NK-92 treated with Interleukin-12 subunit alpha and Interleukin-12 subunit beta, amount 100 ng/mL, for 24 hours (cell line): ENCODE results near the gene NDUFS2.

Experiments
- DNase-seq: peaks from one replicate; lab custom pipeline; 2025; lab: John Stamatoyannopoulos, UW

NDUFS2 gene

DNA sequence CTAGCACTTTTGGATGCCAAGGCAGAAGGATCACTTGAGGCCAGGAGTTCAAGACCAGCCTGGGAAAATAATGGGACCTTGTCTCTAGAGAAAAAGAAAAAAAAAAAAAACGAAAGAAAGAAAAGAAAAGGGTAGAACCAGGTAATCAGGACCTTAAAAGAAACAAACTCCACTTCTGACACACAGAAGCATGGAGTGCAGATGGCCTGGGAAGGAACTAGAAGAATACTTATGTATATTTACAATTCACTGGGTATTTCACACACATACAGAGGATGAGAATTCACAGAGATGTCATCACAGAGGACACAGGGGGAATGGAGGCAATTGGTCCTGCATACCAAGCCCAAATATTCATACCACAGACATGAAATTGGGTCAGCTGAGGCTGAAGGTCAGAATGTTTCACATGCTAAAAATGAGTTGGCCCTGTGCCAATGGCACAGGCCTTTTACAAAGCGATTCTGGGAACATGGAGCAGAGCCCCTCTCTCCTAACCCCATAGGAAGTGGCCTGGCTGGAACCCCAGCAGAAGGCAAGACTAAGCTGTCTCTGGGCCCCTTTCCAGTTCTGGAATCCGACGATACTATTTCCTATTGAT is 29.3 kb upstream of the NDUFS2 start:
- DNase-seq: no peak

DNA sequence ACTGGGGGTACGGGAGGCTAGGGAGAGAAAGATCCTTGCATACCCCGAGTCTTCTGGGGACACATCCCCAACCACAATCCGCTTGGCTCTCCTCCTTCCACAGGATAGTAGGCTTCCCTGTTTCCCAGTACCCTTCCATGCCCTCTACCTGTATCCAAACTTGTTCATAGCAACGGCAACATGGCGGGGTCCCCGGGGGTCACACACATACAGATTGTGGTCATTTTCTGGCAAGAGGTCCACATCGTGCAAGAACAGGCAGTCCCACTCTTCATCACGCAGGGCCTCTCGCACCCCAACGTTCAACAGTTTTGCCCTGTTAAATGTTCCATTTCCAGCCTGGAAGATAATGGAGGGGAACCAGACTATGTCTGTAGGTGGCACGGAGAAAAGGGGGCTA is 28.5 kb upstream of the NDUFS2 start:
- no peak for DNase-seq

DNA sequence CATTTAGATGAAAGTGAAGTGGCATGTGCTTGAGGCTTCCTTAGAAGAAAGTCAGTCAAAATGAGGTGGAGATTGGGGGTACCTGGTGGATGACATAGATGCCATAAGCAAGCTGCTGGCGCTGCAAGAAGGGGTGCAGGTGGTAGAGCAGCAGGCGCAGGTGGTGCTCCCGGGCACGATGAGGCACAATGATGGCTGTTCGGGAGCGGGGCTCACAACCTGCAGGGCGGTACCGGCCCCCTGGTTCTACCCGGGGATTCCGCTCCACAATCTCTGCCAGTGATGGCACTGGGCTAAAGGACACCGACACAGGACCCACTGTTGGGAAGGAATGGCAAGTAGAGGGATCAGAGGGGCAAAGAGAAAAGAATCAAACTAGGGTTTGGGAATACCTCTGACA is 27.3 kb upstream of the NDUFS2 start:
- DNase-seq: no peak

DNA sequence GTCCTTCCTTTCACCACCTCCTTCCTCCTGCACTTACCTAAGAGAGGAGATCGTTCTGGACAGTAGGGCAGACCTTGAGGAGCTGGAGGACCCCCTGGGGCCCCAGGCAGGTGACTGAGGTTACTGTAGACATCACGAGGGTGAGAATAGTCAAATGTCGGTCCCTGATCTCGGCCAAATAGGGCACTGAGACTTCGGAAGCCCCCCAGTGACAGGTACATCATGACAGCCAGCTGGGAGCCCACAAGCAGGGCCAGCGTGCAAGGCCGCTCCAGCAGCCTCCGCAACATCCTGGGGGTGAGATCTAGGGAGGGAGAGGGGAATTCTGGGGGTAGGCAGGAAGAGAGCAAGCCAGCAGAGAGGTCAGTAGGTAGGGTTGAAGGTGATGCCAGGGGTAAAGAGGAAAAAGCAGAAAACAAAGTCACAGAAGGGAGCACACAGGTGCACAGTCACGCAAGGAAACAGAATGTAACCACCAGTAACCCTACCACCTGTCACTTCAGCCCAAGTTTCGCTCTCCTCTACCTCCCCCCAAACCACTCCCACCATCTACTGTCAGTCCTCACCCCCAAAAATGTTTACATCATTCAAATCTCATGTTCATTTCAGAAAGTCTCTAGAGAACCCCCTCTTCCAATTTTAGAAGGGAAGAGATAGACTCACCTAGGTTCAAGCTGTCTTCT is 26.3 kb upstream of the NDUFS2 start:
- DNase-seq: no peak

DNA sequence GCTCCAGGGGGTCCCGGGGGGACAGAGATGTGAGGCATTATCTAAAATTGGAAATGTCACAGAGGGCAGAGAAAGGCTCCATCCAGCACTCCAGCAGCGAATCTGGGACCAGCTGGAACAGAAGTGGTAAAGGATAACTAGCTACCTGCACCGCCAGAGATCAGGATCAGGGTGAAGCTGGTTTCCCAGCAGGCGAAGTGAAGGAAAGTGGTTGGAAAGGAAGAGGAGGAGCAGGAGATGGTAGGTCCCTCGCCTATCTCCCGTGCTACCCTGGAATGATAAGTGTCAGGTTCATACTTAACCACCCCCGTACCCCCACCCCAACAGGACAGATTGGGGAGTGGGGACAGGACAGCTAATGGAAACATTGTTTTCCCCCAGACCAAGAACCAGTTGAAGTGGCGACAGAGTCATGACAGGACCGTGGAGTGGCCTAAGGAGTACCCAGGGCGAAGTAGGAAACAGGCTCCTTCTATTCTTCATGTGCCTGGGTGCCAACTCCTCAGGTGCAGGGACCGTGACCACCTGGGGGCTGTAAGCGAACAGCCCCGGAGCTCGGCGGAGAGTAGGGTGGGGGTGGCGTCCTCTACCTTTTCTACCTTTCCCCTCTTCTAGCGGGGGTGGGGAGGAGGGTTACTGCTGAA is 25.6 kb upstream of the NDUFS2 start:
- DNase-seq: no peak

DNA sequence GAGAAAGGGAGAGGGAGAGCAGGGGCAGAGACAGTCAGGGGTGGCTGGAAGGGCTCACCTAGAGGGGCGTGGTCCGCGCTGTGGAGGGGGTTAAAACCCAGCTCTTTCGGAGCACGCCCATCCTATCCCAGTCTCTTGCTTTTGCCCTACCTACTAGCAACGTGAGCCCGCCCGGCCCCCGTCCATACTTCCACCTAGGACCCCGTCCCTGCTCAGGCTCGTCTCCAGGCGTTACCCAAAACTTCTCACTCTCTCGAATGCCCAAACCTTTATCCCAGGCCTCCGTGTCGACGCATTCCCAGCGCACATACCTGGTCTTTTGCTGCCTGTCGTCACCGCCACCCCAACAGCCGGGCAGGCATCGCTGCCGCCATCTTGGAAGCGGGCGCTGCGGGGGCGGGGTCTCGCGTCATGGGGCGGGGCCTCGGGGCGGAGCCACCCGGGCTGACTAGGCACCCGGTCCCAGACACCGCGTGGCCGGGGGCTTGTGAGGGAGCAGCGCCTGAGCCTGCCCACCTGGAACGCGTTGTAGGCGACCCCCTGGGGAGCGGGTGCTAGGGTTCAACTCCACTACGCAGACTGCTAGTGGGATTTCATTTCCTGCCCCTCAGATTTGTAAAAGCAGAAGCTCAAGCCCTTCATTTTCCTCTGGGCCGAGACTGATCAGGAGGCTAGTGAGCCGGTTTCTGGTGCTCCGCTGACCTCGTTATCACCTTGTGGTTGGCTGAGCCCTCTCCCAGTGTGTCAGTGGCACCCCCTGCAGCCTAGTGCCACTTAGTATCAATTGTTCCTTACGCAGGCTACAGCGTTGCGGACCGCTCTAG is 24.8 kb upstream of the NDUFS2 start, which contains the start of gene B4GALT3:
Gene B4GALT3 (minus strand): TSS at position 396 of the 824 bp plus-strand sequence. CDS start 1,447 bp downstream, outside the sequence.
- DNase-seq: peak; percentile 82

DNA sequence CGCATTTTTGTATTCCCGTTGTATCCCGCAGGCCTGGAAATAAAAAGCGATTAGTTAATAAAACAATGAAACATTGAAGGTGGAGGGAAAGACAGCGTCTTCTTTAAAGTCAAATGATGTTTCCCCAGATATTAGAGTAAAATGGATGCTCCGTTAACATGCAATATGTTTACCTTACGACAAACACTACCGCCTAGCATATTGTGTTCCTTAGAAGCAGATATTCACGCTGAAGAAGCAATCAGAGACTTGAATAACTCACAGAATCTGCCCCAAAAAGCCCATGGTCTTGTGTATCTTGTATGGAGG is 24.3 kb upstream of the NDUFS2 start:
- DNase-seq: no peak

DNA sequence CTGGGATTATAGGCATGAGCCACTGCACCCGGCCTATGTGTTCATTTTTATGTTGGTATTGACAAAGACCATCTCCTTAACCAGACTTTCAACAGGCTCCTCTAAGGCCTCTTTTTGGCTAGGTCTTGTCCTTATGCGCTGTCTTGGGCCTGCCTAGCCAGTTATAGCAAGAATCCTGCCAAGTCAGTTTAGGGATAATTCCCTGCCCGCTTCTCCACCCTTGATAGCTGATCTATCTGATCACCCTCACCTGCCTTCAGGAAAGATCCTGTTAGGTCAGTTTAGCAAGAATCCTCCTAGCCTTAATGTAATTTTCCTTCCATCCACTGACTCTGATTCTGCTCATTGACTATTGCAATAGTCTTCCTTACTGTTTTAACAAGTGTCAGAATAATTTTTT is 22.5 kb upstream of the NDUFS2 start:
- DNase-seq: no peak

DNA sequence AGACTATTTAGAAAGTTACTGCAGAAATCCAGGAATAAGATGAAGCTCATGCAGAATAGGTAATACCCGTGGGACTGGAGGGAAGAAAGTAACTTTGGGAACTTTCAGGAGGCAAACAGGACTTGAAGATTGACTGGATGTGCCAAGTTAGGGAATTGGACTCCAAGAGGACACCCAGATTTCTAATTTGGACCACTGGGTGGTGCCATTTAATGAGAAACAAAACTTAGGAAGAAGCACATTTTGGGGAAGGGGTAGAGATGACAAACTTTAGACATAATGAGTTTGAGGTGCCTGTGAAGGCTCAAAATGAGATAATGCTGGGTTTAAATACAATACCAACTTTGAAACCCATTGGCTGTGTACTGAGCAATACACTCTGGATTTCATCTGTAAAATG is 21.5 kb upstream of the NDUFS2 start:
- DNase-seq: no peak

DNA sequence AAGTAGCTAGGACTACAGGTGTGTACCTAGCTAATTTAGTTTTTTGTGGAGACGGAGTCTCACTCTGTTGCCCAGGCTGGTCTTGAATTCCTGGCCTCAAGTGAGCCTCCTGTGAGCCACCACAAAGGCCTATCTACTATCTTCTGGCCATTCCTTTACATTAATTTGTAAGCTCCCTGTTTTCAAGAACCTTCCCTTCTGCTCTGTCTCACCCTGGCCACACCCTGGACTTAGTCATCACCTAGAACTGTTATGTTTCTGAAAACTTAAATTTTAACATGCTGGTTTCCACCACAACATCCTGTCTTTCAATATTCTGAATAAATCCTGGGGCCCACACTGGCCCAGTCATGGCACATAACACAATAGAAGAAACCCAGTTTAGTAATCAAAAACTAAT is 20.0 kb upstream of the NDUFS2 start:
- peak; percentile 51 for DNase-seq

DNA sequence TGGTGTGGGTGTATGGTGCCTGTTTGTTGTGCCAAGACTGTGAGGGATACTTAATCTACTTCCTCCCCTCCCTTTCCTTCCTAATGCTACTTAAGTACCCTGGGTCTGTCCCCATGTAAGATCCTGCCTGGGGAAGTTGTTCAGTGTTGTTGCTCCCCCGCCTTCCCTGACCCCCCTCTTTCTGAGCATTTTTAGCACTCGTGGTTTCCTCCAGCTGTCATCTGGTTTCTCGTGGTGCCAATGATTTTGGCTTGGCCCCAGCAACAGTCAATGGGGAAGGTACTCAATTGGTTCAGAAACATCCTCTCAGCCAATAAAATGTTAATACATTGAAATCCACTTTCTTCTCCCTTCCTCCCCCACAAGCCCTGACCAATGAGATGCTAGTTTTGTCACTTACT is 16.9 kb upstream of the NDUFS2 start:
- DNase-seq: peak; percentile 70

DNA sequence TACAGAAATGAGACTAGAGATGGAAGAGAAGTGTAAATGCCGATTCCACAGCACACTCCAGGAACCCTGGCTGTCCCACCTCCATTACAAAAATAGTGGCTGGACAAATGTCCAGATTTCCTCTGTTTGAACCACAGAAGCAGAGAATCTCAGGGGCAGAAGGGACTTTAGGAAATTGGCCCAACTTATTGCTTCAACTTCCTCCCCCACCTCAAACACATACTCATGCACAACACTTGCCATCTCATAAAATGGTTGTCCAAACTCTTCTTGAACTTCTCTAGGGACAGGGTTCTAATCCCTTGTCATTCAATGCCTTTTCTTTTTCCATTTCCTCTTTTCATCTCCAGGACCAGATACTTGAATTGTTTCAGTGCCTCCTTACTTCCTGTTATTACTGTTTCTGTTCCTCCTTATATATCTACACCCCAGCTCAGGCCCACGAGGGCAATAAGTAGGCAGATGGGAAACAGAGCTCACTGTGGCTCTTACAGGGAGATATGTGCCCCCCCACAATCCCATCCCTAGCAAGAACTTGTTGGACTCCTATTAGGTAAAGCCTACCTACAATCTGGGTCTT is 16.3 kb upstream of the NDUFS2 start:
- DNase-seq: no peak

DNA sequence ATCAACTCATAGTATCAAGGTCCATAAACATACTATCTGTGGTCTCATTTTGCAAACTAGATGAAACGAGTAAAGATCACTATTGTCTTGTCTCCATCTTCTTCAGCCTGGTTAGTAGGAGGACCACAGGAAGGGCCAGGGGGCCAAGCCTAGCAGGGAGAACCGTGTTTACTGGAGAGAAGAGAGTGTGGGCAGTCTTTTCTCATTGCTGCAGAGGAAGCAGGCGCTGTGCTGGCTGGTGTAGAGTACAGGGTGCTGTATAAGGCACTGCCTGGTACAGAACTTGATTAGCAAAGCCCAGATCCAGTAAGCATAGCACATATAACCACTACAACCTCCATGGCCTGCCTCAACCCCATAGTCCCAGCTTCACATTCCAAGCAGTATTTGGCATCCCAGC is 14.9 kb upstream of the NDUFS2 start:
- no peak for DNase-seq

DNA sequence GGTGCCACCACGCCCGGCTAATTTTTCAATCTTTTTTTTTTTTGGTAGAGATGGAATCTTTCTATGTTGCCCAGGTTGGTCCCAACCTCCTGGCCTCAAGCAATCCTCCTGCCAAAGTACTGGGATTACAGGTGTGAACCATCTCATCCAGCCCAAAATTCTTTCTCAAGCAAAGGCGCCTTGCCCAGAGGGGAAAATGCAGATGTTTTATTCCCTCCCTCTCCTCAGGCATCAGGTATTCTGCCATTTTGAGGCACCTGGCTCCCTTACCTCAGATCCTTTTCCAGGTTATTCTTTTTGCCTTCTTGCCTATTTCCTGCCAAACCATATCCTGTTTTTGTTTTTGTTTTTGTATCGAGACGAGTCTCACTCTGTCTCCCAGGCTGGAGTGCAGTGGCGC is 13.8 kb upstream of the NDUFS2 start:
- no peak for DNase-seq

DNA sequence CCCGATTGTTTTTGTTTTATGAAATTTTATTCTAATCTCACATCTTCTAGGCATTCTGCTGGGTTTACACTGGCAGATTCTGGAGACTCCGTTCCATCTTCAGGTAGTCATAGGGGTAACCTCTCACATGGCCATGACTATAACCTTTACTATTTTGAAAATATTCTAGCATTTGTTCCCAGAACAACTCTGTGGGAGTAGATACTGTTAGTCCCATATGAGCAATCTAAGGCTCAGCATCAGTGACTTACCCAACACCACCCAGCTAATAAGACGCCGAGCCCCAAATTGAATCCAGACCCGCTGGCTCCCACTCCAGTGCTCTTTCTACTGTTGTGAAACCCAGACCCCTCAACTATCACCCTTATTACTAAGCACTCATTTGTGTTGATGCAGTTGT is 13.1 kb upstream of the NDUFS2 start:
- no peak for DNase-seq

DNA sequence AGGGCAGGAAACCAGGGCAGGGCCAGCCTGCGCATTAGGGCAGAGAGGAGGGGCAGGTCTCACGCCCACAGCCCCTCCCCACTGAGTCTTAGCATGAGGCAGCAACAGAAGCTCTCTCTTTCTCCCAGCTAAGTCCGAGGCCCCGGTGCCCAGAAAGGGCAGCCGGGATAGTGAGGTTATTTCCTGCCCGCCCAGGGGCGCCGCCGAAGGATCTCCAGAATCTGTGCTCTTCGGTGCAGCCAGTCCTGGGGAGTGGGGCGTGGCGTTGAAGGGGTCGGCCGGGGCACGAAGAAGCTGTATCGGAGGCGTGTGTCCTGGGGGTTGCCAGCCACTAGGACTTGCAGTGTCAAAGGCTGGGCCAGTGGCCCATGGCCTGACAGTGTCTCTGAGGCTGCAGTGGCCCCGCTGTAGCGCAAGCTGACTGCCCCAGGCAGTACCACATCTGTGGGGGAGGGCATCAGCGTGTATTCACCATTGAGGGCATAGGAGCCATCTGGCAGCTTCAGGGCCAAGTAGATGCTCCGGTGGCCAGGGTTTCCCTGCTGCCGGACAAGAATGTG is 11.1 kb upstream of the NDUFS2 start:
- no peak for DNase-seq

DNA sequence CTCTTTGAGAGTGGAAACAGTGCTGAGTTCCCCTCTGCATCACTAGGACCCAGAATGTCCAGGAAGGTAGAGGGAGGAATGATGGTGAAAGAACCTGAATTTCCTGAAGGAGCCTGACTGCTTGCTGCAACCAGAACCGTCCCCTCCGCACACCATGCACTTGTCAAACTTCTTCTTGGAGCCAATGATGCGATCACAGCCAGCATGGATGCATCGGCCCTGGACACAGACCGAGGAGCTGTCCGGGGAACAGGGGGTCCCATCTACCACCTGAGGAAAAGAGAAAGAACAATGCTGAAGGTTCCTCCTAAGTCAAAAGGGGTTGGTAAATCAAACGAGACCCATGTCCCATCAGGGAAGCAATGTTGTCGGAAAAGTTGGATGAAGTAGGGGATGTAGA is 10.2 kb upstream of the NDUFS2 start:
- DNase-seq: no peak

DNA sequence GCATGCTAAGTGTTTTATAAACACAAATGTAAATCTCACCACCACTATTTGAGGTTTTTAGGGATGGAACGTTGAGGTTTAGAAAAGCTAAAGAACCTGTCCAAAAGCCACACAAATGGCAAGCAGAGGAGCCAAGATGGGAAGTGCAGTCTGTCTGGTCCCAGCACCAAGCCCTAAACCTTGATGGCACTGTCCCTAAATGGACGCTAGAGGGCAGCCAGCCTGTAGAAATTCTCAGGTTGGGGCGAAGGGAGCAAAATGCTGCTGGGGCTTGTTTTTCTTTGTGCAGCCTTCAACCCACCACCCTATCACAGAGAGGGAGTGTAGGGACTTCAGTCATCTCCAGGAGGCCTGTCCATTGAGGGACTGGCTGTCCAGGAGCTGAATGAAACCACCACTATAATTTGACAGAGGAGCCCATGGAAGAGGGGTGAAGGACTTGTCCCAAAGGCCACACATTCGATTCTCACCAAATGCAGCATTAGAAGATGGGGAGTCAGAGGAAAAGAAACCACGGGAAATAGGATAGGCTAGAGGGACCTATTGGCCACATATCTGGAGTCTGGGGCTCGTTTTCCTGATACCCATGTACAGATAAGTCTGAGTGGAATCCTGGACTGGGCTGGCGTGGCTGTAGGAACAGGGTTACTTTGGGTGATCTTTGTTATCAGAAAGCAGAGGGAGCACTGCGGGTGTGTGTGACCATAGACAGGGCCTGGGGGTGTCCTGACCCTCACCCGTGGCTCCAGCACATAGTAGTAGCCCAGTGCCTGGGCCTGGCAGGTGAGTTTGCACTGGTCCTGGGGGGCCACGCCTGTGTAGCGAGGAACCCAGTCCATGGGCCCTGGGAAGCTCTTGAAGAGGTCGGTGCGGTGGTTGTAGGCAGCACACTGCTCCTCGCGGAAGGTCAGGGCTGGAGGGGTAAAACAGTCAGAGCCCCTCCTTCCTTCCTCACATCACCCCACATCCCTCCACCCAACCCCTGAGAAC is 9.4 kb upstream of the NDUFS2 start:
- DNase-seq: peak; percentile 51

DNA sequence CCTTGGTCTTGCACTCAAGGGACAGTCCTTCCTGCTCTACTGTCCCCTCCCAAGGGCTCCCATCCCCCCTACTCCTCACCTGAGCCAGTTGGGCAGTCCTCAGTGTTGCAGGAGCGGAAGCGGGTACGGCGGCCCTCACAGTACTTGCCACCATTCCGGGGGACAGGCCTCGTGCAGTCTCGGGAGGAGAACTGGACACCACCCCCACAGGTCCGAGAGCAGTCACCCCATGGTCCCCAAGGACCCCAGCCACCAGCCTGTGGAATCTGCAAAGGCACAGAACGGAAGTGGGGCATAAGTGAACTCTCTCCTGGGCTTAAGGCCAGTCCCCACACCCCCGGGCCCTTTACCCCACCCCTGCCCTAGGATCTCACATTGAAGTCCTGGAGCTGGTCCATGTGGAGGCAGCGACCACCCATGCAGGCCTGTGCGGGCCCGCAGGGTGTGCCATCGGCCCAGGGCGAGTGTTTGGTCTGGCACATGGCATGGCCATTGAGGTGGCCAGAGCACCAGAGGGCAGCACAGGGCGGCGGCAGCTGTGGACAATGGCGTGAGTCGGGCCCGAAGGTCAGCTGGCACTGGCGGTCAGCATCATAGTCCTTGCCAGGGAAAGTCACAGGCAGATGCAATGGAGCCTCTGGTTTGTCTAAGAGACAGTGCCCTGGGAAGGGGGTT is 8.5 kb upstream of the NDUFS2 start:
- DNase-seq: no peak

DNA sequence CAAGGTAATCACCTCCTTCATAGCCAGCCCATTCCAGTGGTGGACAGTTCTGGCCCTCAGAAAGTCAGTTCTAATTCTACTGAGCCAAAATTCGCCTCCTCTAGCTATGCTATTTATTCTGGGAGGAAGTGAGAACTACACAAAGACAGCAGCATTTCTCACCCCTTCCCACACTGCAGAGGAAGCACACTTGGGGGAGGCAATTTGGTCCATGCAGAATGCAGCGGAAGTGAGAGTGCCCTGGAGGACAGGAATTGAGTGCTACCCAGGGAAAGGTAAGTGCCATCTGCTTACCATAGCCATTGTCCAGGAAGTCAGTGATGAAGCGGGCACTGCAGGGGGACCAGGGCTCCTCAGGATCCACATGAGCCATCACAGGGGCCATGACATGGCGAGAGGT is 7.0 kb upstream of the NDUFS2 start:
- DNase-seq: no peak
